Effector CD4-positive, alpha-beta T cell (primary cell): ENCODE results near the gene HIRA.

ENCODE experiments used
- DNase-seq: peaks from one replicate; pipeline ENCODE4 v3.0.0-alpha.2; 2020

HIRA gene

GRCh38 chr22:19406281-19406811 is 25.2 kb downstream of the HIRA start:
- no peak for DNase-seq

GRCh38 chr22:19405652-19406051 is 25.9 kb downstream of the HIRA start:
- no peak for DNase-seq

- DNase-seq: no peak
These were observed 26.4 kb downstream of the HIRA start for GRCh38 chr22:19405133-19405532.

GRCh38 chr22:19404676-19405075 is 26.9 kb downstream of the HIRA start:
- DNase-seq: no peak

- no peak for DNase-seq
These were observed 28.8 kb downstream of the HIRA start for GRCh38 chr22:19402642-19403191.

GRCh38 chr22:19401483-19401882 is 30.1 kb downstream of the HIRA start:
- DNase-seq: no peak

GRCh38 chr22:19400881-19401280 is 30.7 kb downstream of the HIRA start:
- DNase-seq: no peak

GRCh38 chr22:19398652-19399051 is 32.9 kb downstream of the HIRA start:
- DNase-seq: no peak

- no peak for DNase-seq
These were observed 33.3 kb downstream of the HIRA start for GRCh38 chr22:19398206-19398605.

- DNase-seq: no peak
These were observed 33.8 kb downstream of the HIRA start for GRCh38 chr22:19397734-19398104.

- DNase-seq: no peak
These were observed 34.4 kb downstream of the HIRA start for GRCh38 chr22:19396934-19397733.

GRCh38 chr22:19396561-19396933 is 35.0 kb downstream of the HIRA start:
- no peak for DNase-seq

- no peak for DNase-seq
These were observed 36.3 kb downstream of the HIRA start for GRCh38 chr22:19395276-19395675.

- no peak for DNase-seq
These were observed 37.1 kb downstream of the HIRA start for GRCh38 chr22:19394274-19395050.

- DNase-seq: no peak
These were observed 37.8 kb downstream of the HIRA start for GRCh38 chr22:19393704-19394103.

- DNase-seq: no peak
These were observed 44.0 kb downstream of the HIRA start for GRCh38 chr22:19387575-19387974.

- no peak for DNase-seq
These were observed 44.5 kb downstream of the HIRA start for GRCh38 chr22:19387038-19387437.

- no peak for DNase-seq
These were observed 45.3 kb downstream of the HIRA start for GRCh38 chr22:19386248-19386647.

- DNase-seq: no peak
These were observed 46.2 kb downstream of the HIRA start for GRCh38 chr22:19385221-19385906.

- no peak for DNase-seq
These were observed 48.2 kb downstream of the HIRA start for GRCh38 chr22:19383292-19383691.

- DNase-seq: no peak
These were observed 49.3 kb downstream of the HIRA start for GRCh38 chr22:19382240-19382639.

- no peak for DNase-seq
These were observed 53.2 kb downstream of the HIRA start for GRCh38 chr22:19378344-19378674.
